K562 (cell line): ENCODE measurements around the gene SPEF1. TPM values are rescaled to one million over a fixed set of nuclear protein-coding genes. Genes with fewer than 3 reads are reported as not detected.
A peak's percentile ranks its signal among the peaks of the same experiment; 100 is the strongest.

Experiments used
- ATAC-seq: fragments of 200-7000 bp; cut with Tn5 transposase; 3 replicates; pipeline ENCODE4 v1.9.1; 2020; ENCODE audit warnings: moderate library complexity
- BruUV-seq: library from RNA; stranded (reverse); fragments of 400-500 nt; replicated peaks from 2 replicates; lab custom pipeline; 2021; lab: Mats Ljungman, UMichigan
- CTCF ChIA-PET: fragments of 300-600 bp; formaldehyde crosslinking; extraction: SDS; loops from one replicate; lab custom pipeline; 2021; ENCODE audit warnings: low intra/inter-chr PET ratio; lab: Yijun Ruan, JAX
- POLR2A ChIA-PET: fragments of 300-600, 350-650 bp; sonication (Branson Sonifier 250); formaldehyde crosslinking; extraction: SDS; loops from one replicate; lab custom pipeline; 2021; ENCODE audit warnings: antibody characterized with exemption, inconsistent platforms; lab: Yijun Ruan, JAX
- DNase-seq, 4 experiments: peaks; one replicate each; pipeline versions ENCODE4 v3.0.0 to v3.0.0-alpha.2; 2011 to 2018; ENCODE audit warnings: low spot score in 3 of 4, mixed read lengths in 3 of 4; ENCODE audit errors: extremely low read depth in 1 of 4
- FAIRE-seq: peaks from 2 replicates; lab custom pipeline; 2011; peaks lifted over from hg19 to GRCh38; lab: Jason Lieb, UNC
- H2AFZ ChIP-seq: 2 replicates; pipeline ENCODE4 v1.6.0; 2011; ENCODE audit warnings: low read depth, low read length, control low read depth, inconsistent platforms
- H3K27ac ChIP-seq: fragments of 200-600 bp; 3 replicates; pipeline ENCODE4 v1.8.0; 2011; ENCODE audit warnings: low read depth, mild to moderate bottlenecking, control low read depth, inconsistent platforms, low read length, moderate library complexity, mixed read lengths; ENCODE audit errors: extremely low read depth
- H3K27me3 ChIP-seq, 2 experiments: fragments of 300-600 bp in 1 of 2; 2 replicates in 1 of 2; 3 replicates in 1 of 2; pipeline versions ENCODE4 v1.6.0 to v1.8.0; 2011; ENCODE audit warnings: inconsistent platforms in 2 of 2, low read length in 2 of 2, mild to moderate bottlenecking in 1 of 2, mixed read lengths in 1 of 2, moderate library complexity in 1 of 2; ENCODE audit not compliant: control insufficient read depth in 2 of 2, insufficient read depth in 2 of 2
- H3K36me3 ChIP-seq: fragments of 300-600 bp; 3 replicates; pipeline ENCODE4 v1.8.0; 2011; ENCODE audit warnings: mild to moderate bottlenecking, low read length, inconsistent platforms; ENCODE audit not compliant: control insufficient read depth, insufficient read depth
- H3K4me1 ChIP-seq, 2 experiments: fragments of 200-600 bp in 1 of 2; replicated peaks in 1 of 2; 2 replicates in 1 of 2; 3 replicates in 1 of 2; pipeline versions ENCODE4 v1.5.1 to v1.8.0; 2011; ENCODE audit warnings: inconsistent platforms in 2 of 2, low read length in 2 of 2, mild to moderate bottlenecking in 1 of 2, mixed read lengths in 1 of 2, moderate library complexity in 1 of 2; ENCODE audit not compliant: control insufficient read depth in 2 of 2, insufficient read depth in 2 of 2
- H3K4me2 ChIP-seq: 2 replicates; pipeline ENCODE4 v1.6.1; 2011; ENCODE audit warnings: low read length, control low read depth, inconsistent platforms, mixed read lengths; ENCODE audit not compliant: insufficient read depth
- H3K4me3 ChIP-seq: fragments of 200-600 bp; sonication (generic), shearing (Covaris generic); 2 replicates; pipeline ENCODE4 v1.5.1; 2016; ENCODE audit warnings: control low read depth, inconsistent platforms
- H3K79me2 ChIP-seq: fragments of 200-600 bp; 3 replicates; pipeline ENCODE4 v1.8.0; 2011; ENCODE audit warnings: low read length, inconsistent platforms; ENCODE audit not compliant: control insufficient read depth, insufficient read depth
- H3K9ac ChIP-seq, 2 experiments: 2 replicates each; pipeline versions ENCODE4 v1.6.0 to v1.6.1; 2011; ENCODE audit warnings: low read depth in 2 of 2, low read length in 2 of 2, control low read depth in 1 of 2, inconsistent platforms in 1 of 2, mild to moderate bottlenecking in 1 of 2, mixed read lengths in 1 of 2; ENCODE audit not compliant: insufficient read depth in 1 of 2
- H3K9me1 ChIP-seq: one replicate; pipeline ENCODE4 v1.6.0; 2011; ENCODE audit warnings: inconsistent platforms, mild to moderate bottlenecking, low read length, moderate library complexity; ENCODE audit not compliant: control insufficient read depth, insufficient read depth
- H3K9me3 ChIP-seq: replicated peaks from 2 replicates; pipeline ENCODE4 v1.5.1; 2011; ENCODE audit warnings: low read depth, low read length, inconsistent platforms; ENCODE audit not compliant: control insufficient read depth, insufficient read depth
- H4K20me1 ChIP-seq: replicated peaks from 2 replicates; pipeline ENCODE4 v1.6.1; 2011; ENCODE audit warnings: low read length, inconsistent platforms, mixed read lengths; ENCODE audit not compliant: control insufficient read depth, insufficient read depth
- BRCA1 ChIP-seq, 2 experiments: fragments of 450-650 bp in 1 of 2; sonication (generic) in 1 of 2; formaldehyde crosslinking in 1 of 2; IDR thresholded peaks; 2 replicates each; pipeline versions ENCODE4 v1.5.0 to v1.6.1; 2017 to 2020; ENCODE audit warnings: mild to moderate bottlenecking in 1 of 2, missing genetic modification reagents in 1 of 2
- NFRKB ChIP-seq: fragments of 450-650 bp; IDR thresholded peaks from 2 replicates; pipeline ENCODE4 v1.6.1; 2016; ENCODE audit warnings: low read depth
- RFX5 ChIP-seq: IDR thresholded peaks from 2 replicates; pipeline ENCODE4 v1.6.1; 2011; ENCODE audit warnings: low read depth, mild to moderate bottlenecking, improper control_type of control experiment, low read length
- ZNF24 ChIP-seq: fragments of 450-650 bp; IDR thresholded peaks from 2 replicates; pipeline ENCODE4 v1.6.1; 2016
- WGBS: fragments of 100-300 bp; shearing (Covaris generic); methylation state at CpG from one replicate; pipeline ENCODE4 v1.1.6; 2016; ENCODE audit warnings: low coverage, mixed read lengths; ENCODE audit not compliant: insufficient coverage; ENCODE audit errors: missing lambda C conversion rate; 5-methylcytosine and 5-hydroxymethylcytosine counted together
- in situ Hi-C: fragments of 300-500 bp; cut with MboI; formaldehyde crosslinking; loops from 4 replicates; pipeline ENCODE4 v1.15.0; 2018; ENCODE audit warnings: inconsistent platforms, mixed read lengths
- intact Hi-C: fragments of 100-400 bp; cut with micrococcal nuclease; formaldehyde crosslinking; loops from 2 replicates; pipeline ENCODE4 v1.14.2; 2022
- polyA plus RNA-seq, 8 experiments: library from polyadenylated mRNA; depleted of rRNA in 4 of 8; stranded (reverse) in 5 of 8; unstranded in 3 of 8; fragments of >200 nt; fragmentation: Nextera tagmentation in 2 of 8; fragmentation: Illumina TruSeq in 1 of 8; extraction: Ambion mirVana in 2 of 8; extraction: Trizol in 1 of 8; gene quantifications; 2 replicates each; pipeline versions ENCODE4 v1.2.1 to v1.2.3, GENCODE V29; 2011 to 2014; ENCODE audit warnings: inconsistent platforms in 1 of 8, missing spikeins in 1 of 8
- total RNA-seq, 7 experiments: library from RNA; depleted of rRNA in 6 of 7; stranded (reverse); fragments of >200 nt in 6 of 7; fragmentation: Illumina TruSeq in 2 of 7; extraction: Trizol in 2 of 7; gene quantifications; 2 replicates each; pipeline versions ENCODE4 v1.2.1 to v1.2.3, GENCODE V29; 2011 to 2021; ENCODE audit warnings: low replicate concordance in 1 of 7
- TF ChIP-seq, protein P1 (sequence below): IDR thresholded peaks from 3 replicates; pipeline ENCODE4 v1.6.1; 2011; ENCODE audit warnings: borderline replicate concordance, mild to moderate bottlenecking, moderate library complexity; ENCODE audit not compliant: insufficient read length; ENCODE audit errors: extremely low read depth

The SPEF1 gene
- total and polyA plus RNA-seq, 9 of the 15 experiments (the other 6 are each of a cell fraction or from before 2014, with no cell fraction given), result not detected

DNA sequence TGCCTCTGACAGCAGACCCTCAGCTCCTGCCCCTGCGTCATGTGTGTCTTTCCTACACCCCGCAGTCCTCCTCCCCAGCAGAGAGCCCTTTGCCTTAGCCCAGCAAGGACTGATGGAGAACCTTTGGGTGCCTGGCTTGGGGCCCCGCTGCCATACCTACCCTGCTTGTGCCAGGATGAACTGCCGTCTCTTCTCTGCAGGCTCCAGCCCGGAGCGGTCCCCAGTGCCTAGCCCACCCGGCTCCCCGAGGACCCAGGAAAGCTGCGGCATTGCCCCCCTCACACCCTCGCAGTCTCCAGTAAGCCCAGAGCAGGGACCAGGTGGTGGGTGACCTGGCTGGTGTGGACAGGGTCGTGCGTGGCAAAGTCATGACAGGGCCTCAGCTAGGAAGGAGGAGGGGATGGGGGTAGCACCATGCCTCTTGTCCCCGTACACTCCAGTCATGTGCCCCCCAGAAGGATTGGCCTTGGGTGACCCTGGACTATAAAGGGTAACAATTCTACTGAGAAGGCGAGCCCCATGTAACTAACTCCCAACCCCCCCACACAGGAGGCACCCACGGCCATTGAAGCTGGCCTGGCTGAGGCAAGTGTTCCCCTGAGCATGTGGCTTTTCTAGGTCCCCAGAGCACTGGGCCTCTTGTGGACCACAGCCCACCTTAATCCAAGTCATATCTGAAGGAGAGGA, 40.5 kb downstream of the SPEF1 start:
- Histone ChIP-seq H3K9ac (no peak overlapping the region; a peak in 1 of 4 replicates), H3K4me2 (no peak overlapping the region), H2AFZ (peak overlapping the region; percentile 63; the same call in 1 of the 2 replicates), H4K20me1 (no peaks in the 10 kb centered on the region), H3K9me3 (no peaks in the 10 kb centered on the region), H3K27me3 (no peaks in the 10 kb centered on the region), H3K9me1 (no peaks in the 10 kb centered on the region), H3K4me3 (no peak overlapping the region), H3K36me3 (no peaks in the 10 kb centered on the region), H3K4me1 (peaks cover 3 to 33% of the 10 kb centered on the region in 2 experiments; a peak in 3 of 5 replicates), H3K79me2 (no peaks in the 10 kb centered on the region), H3K27ac (no peak overlapping the region)
- TF ChIP-seq ZNF24, result no peak
- TF ChIP-seq BRCA1 (IDR thresholded peaks at IDR 0.05), result no peak
- no peak for TF ChIP-seq BRCA1 (CRISPR knock-in tag; IDR thresholded peaks at IDR 0.05)
- no peak for TF ChIP-seq NFRKB
- no peak for TF ChIP-seq RFX5
- TF ChIP-seq, protein P1, sequence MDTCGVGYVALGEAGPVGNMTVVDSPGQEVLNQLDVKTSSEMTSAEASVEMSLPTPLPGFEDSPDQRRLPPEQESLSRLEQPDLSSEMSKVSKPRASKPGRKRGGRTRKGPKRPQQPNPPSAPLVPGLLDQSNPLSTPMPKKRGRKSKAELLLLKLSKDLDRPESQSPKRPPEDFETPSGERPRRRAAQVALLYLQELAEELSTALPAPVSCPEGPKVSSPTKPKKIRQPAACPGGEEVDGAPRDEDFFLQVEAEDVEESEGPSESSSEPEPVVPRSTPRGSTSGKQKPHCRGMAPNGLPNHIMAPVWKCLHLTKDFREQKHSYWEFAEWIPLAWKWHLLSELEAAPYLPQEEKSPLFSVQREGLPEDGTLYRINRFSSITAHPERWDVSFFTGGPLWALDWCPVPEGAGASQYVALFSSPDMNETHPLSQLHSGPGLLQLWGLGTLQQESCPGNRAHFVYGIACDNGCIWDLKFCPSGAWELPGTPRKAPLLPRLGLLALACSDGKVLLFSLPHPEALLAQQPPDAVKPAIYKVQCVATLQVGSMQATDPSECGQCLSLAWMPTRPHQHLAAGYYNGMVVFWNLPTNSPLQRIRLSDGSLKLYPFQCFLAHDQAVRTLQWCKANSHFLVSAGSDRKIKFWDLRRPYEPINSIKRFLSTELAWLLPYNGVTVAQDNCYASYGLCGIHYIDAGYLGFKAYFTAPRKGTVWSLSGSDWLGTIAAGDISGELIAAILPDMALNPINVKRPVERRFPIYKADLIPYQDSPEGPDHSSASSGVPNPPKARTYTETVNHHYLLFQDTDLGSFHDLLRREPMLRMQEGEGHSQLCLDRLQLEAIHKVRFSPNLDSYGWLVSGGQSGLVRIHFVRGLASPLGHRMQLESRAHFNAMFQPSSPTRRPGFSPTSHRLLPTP, result no peak
- CTCF ChIA-PET, result no interaction called here
- no TSS peak for BruUV-seq
- FAIRE-seq (no peak), ATAC-seq (no peak), DNase-seq (no peak)
- 79% methylated on average over 7 of the region's 15 CpGs for WGBS
- POLR2A ChIA-PET, result interaction anchor here (0.6 to 1.6 kb wide), 2 partner anchors 26 to 60 kb away, joined by 3 to 5 read pairs; partner anchors contain the start of gene ADISSP
- in situ Hi-C loops, result no loop called here
- intact Hi-C loops, result no loop called here
